ENCODE data around the gene KSR1. TPM values are rescaled to one million over a fixed set of nuclear protein-coding genes. Genes with fewer than 3 reads are reported as not detected.

The KSR1 gene
- total and polyA plus RNA-seq, 9 donors: 43.3 to 112 (median 71.6) TPM

DNA sequence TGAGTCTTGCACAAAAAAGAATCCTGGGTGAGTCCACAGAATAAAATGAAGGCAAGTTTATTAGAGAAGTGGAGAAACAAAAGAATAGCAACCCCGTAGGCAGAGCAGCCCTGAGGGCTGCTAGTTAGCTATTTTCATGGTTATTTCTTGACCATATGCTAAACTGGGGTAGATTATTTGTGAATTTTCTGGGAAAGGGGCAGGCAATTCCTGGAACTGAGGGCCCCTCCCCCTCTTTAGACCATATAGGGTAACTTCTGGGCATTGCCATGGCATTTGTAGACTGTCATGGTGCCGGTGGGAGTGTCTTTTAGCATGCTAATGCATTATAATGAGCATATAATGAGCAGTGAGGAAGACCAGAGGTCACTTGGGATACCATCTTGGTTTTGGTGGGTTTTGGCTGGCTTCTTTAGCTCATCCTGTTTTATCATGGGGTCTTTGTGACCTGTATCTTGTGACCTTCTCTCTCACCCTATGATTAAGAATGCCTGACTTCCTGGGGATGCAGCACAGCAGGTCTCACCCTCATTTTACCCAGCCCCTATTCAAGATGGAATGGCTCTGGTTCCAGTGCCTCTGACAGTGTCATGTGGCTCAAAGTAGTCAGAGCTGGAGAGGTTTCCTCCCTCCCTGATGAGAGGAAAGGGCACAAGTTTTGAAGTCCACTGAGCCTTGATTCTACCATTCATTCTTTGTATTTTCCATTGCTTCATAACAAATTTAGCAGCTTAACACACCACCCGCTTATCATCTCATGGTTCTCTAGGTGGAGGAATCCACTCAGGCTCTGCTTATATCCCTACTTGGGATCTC is 119.1 kb downstream of the KSR1 start:
- Histone ChIP-seq H3K4me1 (ENCODE audit: control insufficient read depth, insufficient read depth, low read length) (peaks cover 71% of the 10 kb centered on the region), H3K27ac (ENCODE audit: low read length) (peak overlapping the region; percentile 20), H3K9me3 (replicated peaks; ENCODE audit: control insufficient read depth, low read depth, low read length) (no peaks in the 10 kb centered on the region)

DNA sequence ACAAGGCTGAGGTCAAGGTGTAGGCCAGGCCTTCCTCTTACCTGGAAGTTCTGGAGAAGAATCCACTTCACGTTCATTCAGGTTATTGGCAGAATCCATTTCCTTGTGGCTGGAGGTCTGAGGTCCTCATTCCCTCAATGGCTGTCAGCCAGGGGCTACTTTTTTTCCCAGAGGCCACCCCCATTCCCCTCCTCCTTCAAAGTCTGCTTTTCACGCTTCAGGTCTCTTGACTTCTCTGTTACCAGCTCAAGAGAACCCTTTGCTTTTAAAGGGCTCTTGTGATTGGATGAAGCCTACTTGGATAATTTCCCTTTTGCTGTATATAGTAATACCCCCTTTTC is 119.6 kb downstream of the KSR1 start:
- H3K27ac ChIP-seq (ENCODE audit: low read length): peak overlapping the region; percentile 20
- no peaks in the 10 kb centered on the region for H3K9me3 ChIP-seq (replicated peaks; ENCODE audit: control insufficient read depth, low read depth, low read length)
- H3K4me1 ChIP-seq (ENCODE audit: control insufficient read depth, insufficient read depth, low read length): peaks cover 71% of the 10 kb centered on the region
- no peak for DNase-seq
- peaks cover 13% of the 10 kb centered on the region for H3K36me3 ChIP-seq (ENCODE audit: control insufficient read depth, insufficient read depth, low read length)
- H3K27me3 ChIP-seq (ENCODE audit: control insufficient read depth, insufficient read depth, low read length): no peaks in the 10 kb centered on the region
- WGBS (ENCODE audit: insufficient coverage): 100% methylated on average over 1 of the region's 2 CpGs
- H3K4me3 ChIP-seq (ENCODE audit: low read length): no peak overlapping the region

More for the DNA sequence above, 119.1 kb downstream of the KSR1 start:
- Histone ChIP-seq H3K4me3 (ENCODE audit: low read length) (no peak overlapping the region), H3K36me3 (ENCODE audit: control insufficient read depth, insufficient read depth, low read length) (peaks cover 9% of the 10 kb centered on the region), H3K27me3 (ENCODE audit: control insufficient read depth, insufficient read depth, low read length) (no peaks in the 10 kb centered on the region)
- no peak for DNase-seq
- 82% methylated on average over 3 of the region's 3 CpGs for WGBS (ENCODE audit: insufficient coverage)

DNA sequence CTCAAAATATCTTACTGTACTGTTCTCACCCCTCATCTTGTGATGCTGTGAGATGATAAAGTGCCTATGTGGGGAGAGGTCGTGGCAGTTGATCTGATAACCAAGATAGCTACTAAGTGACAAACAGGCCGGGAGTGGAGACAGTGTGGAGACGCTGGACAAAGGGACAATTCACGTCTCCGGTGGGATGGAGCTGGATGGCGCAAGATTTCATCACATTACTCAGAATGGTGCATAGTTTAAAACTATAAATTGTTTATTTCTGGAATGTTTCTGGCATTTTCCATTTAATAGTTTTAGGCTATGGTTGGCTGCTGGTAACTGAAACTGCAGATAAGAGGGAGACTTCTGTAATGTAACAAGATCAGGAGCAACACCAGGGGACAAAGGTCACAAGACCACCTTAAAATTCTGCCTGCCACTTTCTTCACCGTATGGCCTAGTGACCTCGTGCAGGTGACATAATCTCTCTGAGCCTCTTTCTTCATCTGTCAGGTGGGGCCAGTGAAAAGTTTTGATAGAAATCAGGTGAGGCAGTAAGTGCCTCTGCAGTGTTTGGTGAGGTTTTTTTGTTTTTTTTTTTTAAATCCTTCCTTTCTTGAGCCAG is 120.3 kb downstream of the KSR1 start:
- Histone ChIP-seq H3K9me3 (replicated peaks; ENCODE audit: control insufficient read depth, low read depth, low read length) (no peaks in the 10 kb centered on the region), H3K27me3 (ENCODE audit: control insufficient read depth, insufficient read depth, low read length) (no peaks in the 10 kb centered on the region), H3K4me3 (ENCODE audit: low read length) (no peak overlapping the region), H3K27ac (ENCODE audit: low read length) (peak overlapping the region; percentile 98), H3K36me3 (ENCODE audit: control insufficient read depth, insufficient read depth, low read length) (peaks cover 17% of the 10 kb centered on the region), H3K4me1 (ENCODE audit: control insufficient read depth, insufficient read depth, low read length) (peaks cover 70% of the 10 kb centered on the region)
- DNase-seq: no peak
- no CpG with 5 or more reads among the region's 8 CpGs for WGBS (ENCODE audit: insufficient coverage)

DNA sequence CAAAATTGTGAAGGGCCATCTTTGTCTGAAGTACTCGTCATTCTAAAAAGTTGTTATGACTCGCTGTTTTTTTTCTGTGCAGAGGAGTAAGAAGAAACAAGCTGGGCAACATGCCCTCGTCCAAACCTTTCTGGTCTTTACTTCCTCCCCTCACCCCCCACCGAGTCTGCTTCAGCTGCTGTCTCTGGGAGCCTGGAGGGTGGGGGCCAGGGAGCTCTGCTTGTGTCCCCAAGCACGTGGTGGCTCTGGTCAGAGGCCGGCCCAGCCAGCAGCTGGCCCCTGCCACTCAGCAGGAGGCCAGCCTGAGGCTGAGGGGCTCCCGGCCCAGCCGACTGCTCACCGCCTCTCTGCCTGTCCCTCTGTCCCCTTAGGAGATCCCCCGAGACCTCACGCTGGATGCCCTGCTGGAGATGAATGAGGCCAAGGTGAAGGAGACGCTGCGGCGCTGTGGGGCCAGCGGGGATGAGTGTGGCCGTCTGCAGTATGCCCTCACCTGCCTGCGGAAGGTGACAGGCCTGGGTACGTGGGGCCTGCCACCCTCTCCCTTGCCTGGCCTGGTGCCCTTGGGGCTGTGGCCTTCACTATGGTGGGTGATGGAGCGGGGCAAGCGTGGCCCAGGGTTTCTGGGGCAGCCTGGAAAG is 121.0 kb downstream of the KSR1 start:
- Histone ChIP-seq H3K27ac (ENCODE audit: low read length) (peak overlapping the region; percentile 98), H3K27me3 (ENCODE audit: control insufficient read depth, insufficient read depth, low read length) (no peaks in the 10 kb centered on the region), H3K4me3 (ENCODE audit: low read length) (peak overlapping the region; percentile 44), H3K9me3 (replicated peaks; ENCODE audit: control insufficient read depth, low read depth, low read length) (no peaks in the 10 kb centered on the region), H3K4me1 (ENCODE audit: control insufficient read depth, insufficient read depth, low read length) (peaks cover 65% of the 10 kb centered on the region), H3K36me3 (ENCODE audit: control insufficient read depth, insufficient read depth, low read length) (peaks cover 22% of the 10 kb centered on the region)
- DNase-seq: peak; percentile 89
- 56% methylated on average over 18 of the region's 20 CpGs for WGBS (ENCODE audit: insufficient coverage)

DNA sequence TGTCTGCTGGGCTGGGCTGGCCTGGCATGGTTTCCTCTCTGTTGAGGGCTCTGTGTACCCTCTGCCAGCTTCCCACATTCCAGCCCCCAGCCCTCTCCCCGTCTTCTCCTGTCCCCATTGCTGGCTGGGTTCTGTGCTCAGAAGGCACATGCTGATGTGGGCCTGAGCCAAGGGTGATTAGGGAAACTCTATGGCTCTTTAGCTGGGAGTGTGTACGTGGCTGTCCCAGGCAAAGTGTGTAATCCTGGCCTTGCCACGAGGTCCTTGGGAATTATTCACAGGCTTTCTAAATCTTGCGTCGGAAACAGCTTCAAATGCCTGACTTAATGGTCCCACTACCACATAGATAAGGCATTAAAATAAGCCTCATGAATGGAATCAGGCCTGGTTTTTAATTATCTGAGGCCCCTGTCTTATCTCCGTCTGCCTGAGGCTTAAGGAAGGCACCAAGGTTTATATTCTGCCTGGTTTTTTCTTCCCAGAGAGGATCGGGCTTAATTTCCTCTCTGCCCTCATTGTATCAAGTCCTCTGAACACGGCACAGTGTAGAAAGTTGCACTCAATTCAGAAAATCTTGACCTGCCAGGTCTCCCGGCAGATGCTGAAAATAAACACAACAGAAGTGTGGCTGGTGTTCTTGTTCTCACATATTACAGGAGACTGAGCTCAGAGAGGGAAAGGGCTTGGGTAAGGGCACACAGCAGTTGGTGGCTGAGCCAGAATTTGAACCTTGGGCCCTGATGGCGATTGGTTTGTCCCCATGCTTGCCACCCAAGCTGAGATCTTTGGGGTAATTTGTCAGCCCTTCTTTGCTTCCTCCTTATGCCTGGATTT is 121.9 kb downstream of the KSR1 start:
- peaks cover 62% of the 10 kb centered on the region for H3K4me1 ChIP-seq (ENCODE audit: control insufficient read depth, insufficient read depth, low read length)

DNA sequence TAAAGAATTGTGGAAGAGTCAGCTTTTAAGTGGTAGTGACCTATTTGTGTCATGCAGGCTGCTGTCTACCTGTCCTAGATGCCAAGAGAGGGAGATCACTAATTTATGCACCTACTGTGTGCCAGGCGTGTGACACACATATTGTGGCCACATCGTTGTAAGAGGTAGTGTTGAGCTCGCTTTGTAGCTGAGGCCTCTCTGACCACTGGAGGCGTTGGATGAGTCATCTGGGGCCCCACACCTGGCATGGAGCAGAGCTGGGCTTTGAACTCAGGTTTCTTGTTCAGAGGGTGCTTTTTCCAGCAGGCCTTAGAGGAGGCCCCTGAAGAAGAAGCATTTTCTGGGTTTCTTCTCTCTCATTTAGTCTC is 122.5 kb downstream of the KSR1 start:
- no peak for DNase-seq
- no peaks in the 10 kb centered on the region for H3K27me3 ChIP-seq (ENCODE audit: control insufficient read depth, insufficient read depth, low read length)
- no peaks in the 10 kb centered on the region for H3K9me3 ChIP-seq (replicated peaks; ENCODE audit: control insufficient read depth, low read depth, low read length)
- 49% methylated on average over 4 of the region's 4 CpGs for WGBS (ENCODE audit: insufficient coverage)
- peaks cover 27% of the 10 kb centered on the region for H3K36me3 ChIP-seq (ENCODE audit: control insufficient read depth, insufficient read depth, low read length)
- peak overlapping the region; percentile 44 for H3K4me3 ChIP-seq (ENCODE audit: low read length)
- peaks cover 62% of the 10 kb centered on the region for H3K4me1 ChIP-seq (ENCODE audit: control insufficient read depth, insufficient read depth, low read length)
- H3K27ac ChIP-seq (ENCODE audit: low read length): peak overlapping the region; percentile 98

More for the DNA sequence above, 121.9 kb downstream of the KSR1 start:
- Histone ChIP-seq H3K4me3 (ENCODE audit: low read length) (peak overlapping the region; percentile 44), H3K27ac (ENCODE audit: low read length) (peak overlapping the region; percentile 98), H3K36me3 (ENCODE audit: control insufficient read depth, insufficient read depth, low read length) (peaks cover 23% of the 10 kb centered on the region), H3K9me3 (replicated peaks; ENCODE audit: control insufficient read depth, low read depth, low read length) (no peaks in the 10 kb centered on the region), H3K27me3 (ENCODE audit: control insufficient read depth, insufficient read depth, low read length) (no peaks in the 10 kb centered on the region)
- DNase-seq: peak; percentile 86
- 33% methylated on average over 3 of the region's 10 CpGs for WGBS (ENCODE audit: insufficient coverage)

DNA sequence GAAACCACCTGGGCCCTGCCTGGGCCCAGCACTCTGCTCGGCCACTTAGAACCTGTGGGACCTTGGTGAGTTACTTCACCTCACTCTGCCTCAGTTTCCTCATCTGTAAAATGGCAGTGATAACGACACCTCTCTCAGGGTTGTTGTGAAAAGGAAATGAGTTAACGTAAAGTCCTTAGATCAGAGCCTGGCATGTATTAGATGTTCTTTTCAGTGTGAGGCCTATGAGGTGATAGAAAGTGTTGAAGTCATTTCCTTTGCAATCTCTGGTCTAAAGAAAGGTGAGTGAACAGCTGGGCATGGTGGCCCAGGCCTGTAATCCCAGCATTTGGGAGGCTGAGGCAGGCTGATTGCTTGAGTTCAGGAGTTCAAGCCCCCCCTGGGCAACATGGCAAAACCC is 123.1 kb downstream of the KSR1 start:
- H3K4me1 ChIP-seq (ENCODE audit: control insufficient read depth, insufficient read depth, low read length): peaks cover 57% of the 10 kb centered on the region
- WGBS (ENCODE audit: insufficient coverage): 100% methylated on average over 1 of the region's 3 CpGs

DNA sequence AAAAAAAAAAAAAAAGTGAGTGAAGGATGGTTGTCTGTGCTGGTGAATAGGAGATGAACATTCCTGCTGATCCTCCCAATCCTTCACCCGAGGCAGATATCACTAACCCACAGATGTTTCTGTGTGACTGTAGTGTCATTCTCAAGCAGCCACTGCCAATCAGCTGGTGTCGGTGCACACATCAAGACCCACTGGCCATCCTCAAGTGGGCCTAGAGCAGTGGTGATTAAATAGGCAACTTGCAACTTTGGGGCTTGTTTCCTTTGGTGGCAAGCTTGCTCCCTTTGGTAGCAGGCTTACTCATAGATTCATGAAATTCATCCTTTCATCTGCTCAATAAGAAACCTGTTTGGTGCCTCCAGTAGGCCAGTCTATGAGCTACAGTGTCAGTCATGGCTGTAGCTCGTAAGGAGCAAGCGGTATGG is 123.7 kb downstream of the KSR1 start:
- Histone ChIP-seq H3K36me3 (ENCODE audit: control insufficient read depth, insufficient read depth, low read length) (peaks cover 37% of the 10 kb centered on the region), H3K27me3 (ENCODE audit: control insufficient read depth, insufficient read depth, low read length) (no peaks in the 10 kb centered on the region), H3K27ac (ENCODE audit: low read length) (no peak overlapping the region), H3K9me3 (replicated peaks; ENCODE audit: control insufficient read depth, low read depth, low read length) (no peaks in the 10 kb centered on the region), H3K4me1 (ENCODE audit: control insufficient read depth, insufficient read depth, low read length) (peaks cover 63% of the 10 kb centered on the region), H3K4me3 (ENCODE audit: low read length) (no peak overlapping the region)
- WGBS (ENCODE audit: insufficient coverage): 95% methylated on average over 3 of the region's 4 CpGs
- no peak for DNase-seq

More for the DNA sequence above, 123.1 kb downstream of the KSR1 start:
- no peaks in the 10 kb centered on the region for H3K27me3 ChIP-seq (ENCODE audit: control insufficient read depth, insufficient read depth, low read length)
- peak overlapping the region; percentile 98 for H3K27ac ChIP-seq (ENCODE audit: low read length)
- DNase-seq: no peak
- H3K4me3 ChIP-seq (ENCODE audit: low read length): no peak overlapping the region
- H3K9me3 ChIP-seq (replicated peaks; ENCODE audit: control insufficient read depth, low read depth, low read length): no peaks in the 10 kb centered on the region
- H3K36me3 ChIP-seq (ENCODE audit: control insufficient read depth, insufficient read depth, low read length): peaks cover 31% of the 10 kb centered on the region

DNA sequence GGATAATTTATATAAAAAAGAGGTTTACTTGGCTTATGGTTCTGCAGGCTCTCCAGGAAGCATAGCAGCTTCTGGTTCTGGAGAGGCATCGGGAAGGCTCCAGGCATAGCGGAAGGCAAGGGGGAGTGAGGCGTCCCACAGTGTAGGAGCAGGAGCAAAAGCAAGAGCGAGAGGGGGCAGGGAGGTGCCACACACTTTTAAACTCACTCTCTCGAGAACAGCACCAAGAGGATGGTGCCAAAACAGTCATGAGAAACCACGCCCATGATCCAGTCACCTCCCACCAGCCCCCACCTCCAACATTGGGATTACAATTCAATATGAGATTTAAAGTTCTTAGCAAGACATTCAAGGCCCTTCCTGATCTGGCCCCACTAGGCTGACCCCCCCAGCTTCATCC is 124.8 kb downstream of the KSR1 start:
- H3K9me3 ChIP-seq (replicated peaks; ENCODE audit: control insufficient read depth, low read depth, low read length): no peaks in the 10 kb centered on the region
- WGBS (ENCODE audit: insufficient coverage): 100% methylated on average over 2 of the region's 6 CpGs
- DNase-seq: no peak

More for the DNA sequence above, 124.8 kb downstream of the KSR1 start:
- H3K4me3 ChIP-seq (ENCODE audit: low read length): no peak overlapping the region
- H3K4me1 ChIP-seq (ENCODE audit: control insufficient read depth, insufficient read depth, low read length): peaks cover 69% of the 10 kb centered on the region
- H3K27ac ChIP-seq (ENCODE audit: low read length): no peak overlapping the region
- no peaks in the 10 kb centered on the region for H3K27me3 ChIP-seq (ENCODE audit: control insufficient read depth, insufficient read depth, low read length)
- H3K36me3 ChIP-seq (ENCODE audit: control insufficient read depth, insufficient read depth, low read length): peaks cover 47% of the 10 kb centered on the region
